HEK293 (cell line): ENCODE measurements around the gene EZH1.

Experiments
- GLI2 ChIP-seq: fragments of 450-650 bp; formaldehyde crosslinking; IDR thresholded peaks from 2 replicates; pipeline ENCODE4; 2017; ENCODE audit warnings: missing biosample characterization, missing genetic modification characterization, low read depth, borderline replicate concordance
- HOXD13 ChIP-seq: sonication (generic); formaldehyde crosslinking; IDR thresholded peaks from 2 replicates; pipeline ENCODE4 v1.8.0; 2022; ENCODE audit warnings: missing genetic modification reagents, borderline replicate concordance
- IKZF3 ChIP-seq: fragments of 450-650 bp; IDR thresholded peaks from 2 replicates; pipeline ENCODE4 v1.5.0; 2018; ENCODE audit warnings: missing biosample characterization, mild to moderate bottlenecking, missing genetic modification characterization, moderate library complexity
- KLF10 ChIP-seq: fragments of 450-650 bp; IDR thresholded peaks from 2 replicates; pipeline ENCODE4 v1.5.1; 2018; ENCODE audit warnings: missing biosample characterization, mild to moderate bottlenecking, missing genetic modification characterization
- PBX3 ChIP-seq: sonication (generic); formaldehyde crosslinking; IDR thresholded peaks from 2 replicates; pipeline ENCODE4 v1.8.1; 2022; ENCODE audit warnings: mild to moderate bottlenecking, moderate library complexity, missing genetic modification reagents
- PRDM4 ChIP-seq: fragments of 450-650 bp; formaldehyde crosslinking; IDR thresholded peaks from 2 replicates; pipeline ENCODE4 v1.5.1; 2017; ENCODE audit warnings: missing biosample characterization, missing genetic modification characterization
- RBAK ChIP-seq: fragments of 450-650 bp; formaldehyde crosslinking; IDR thresholded peaks from 2 replicates; pipeline ENCODE4 v1.5.1; 2016; ENCODE audit warnings: missing biosample characterization, missing genetic modification characterization
- REPIN1 ChIP-seq: fragments of 450-650 bp; formaldehyde crosslinking; IDR thresholded peaks from 2 replicates; pipeline ENCODE4 v1.5.1; 2017; ENCODE audit warnings: missing biosample characterization, missing genetic modification characterization, low read depth
- ZBTB26 ChIP-seq: fragments of 450-650 bp; formaldehyde crosslinking; optimal IDR thresholded peaks from 2 replicates; pipeline ENCODE3; 2016; ENCODE audit warnings: missing biosample characterization, mild to moderate bottlenecking, missing genetic modification characterization
- ZFP37 ChIP-seq: fragments of 450-650 bp; formaldehyde crosslinking; IDR thresholded peaks from 2 replicates; pipeline ENCODE4 v1.5.1; 2016; ENCODE audit warnings: missing biosample characterization, missing genetic modification characterization
- ZFP41 ChIP-seq: fragments of 450-650 bp; formaldehyde crosslinking; IDR thresholded peaks from 2 replicates; pipeline ENCODE4 v1.5.1; 2016; ENCODE audit warnings: missing biosample characterization, missing genetic modification characterization, borderline replicate concordance
- ZIC2 ChIP-seq: fragments of 450-650 bp; formaldehyde crosslinking; IDR thresholded peaks from 2 replicates; pipeline ENCODE4 v1.5.1; 2016; ENCODE audit warnings: missing biosample characterization, missing genetic modification characterization
- ZNF112 ChIP-seq: fragments of 450-650 bp; formaldehyde crosslinking; IDR thresholded peaks from 2 replicates; pipeline ENCODE4 v1.5.0; 2017; ENCODE audit warnings: missing biosample characterization, missing genetic modification characterization
- ZNF18 ChIP-seq: fragments of 450-650 bp; formaldehyde crosslinking; IDR thresholded peaks from 2 replicates; pipeline ENCODE4 v1.5.1; 2016; ENCODE audit warnings: missing biosample characterization, missing genetic modification characterization
- ZNF184 ChIP-seq: fragments of 450-650 bp; IDR thresholded peaks from 2 replicates; pipeline ENCODE4 v1.5.1; 2018; ENCODE audit warnings: missing biosample characterization, mild to moderate bottlenecking, missing genetic modification characterization
- ZNF366 ChIP-seq: fragments of 450-650 bp; formaldehyde crosslinking; conservative IDR thresholded peaks from 2 replicates; pipeline ENCODE4 v1.5.1; 2016; ENCODE audit warnings: missing biosample characterization, missing genetic modification characterization
- ZNF423 ChIP-seq: fragments of 450-650 bp; formaldehyde crosslinking; IDR thresholded peaks from 2 replicates; pipeline ENCODE4 v1.5.1; 2016; ENCODE audit warnings: missing biosample characterization, missing genetic modification characterization
- ZNF426 ChIP-seq: fragments of 450-650 bp; formaldehyde crosslinking; IDR thresholded peaks from 2 replicates; pipeline ENCODE4 v1.5.1; 2017; ENCODE audit warnings: missing biosample characterization, missing genetic modification characterization, mild to moderate bottlenecking, inconsistent platforms, moderate library complexity
- ZNF48 ChIP-seq: fragments of 450-650 bp; formaldehyde crosslinking; IDR thresholded peaks from 2 replicates; pipeline ENCODE4 v1.5.1; 2016; ENCODE audit warnings: missing biosample characterization, missing genetic modification characterization
- ZNF610 ChIP-seq: fragments of 450-650 bp; formaldehyde crosslinking; IDR thresholded peaks from 2 replicates; pipeline ENCODE4 v1.5.1; 2016; ENCODE audit warnings: missing biosample characterization, missing genetic modification characterization, borderline replicate concordance
- ZNF621 ChIP-seq: fragments of 450-650 bp; formaldehyde crosslinking; IDR thresholded peaks from 2 replicates; pipeline ENCODE4 v1.5.1; 2017; ENCODE audit warnings: missing biosample characterization, missing genetic modification characterization
- ZNF704 ChIP-seq: fragments of 450-650 bp; formaldehyde crosslinking; IDR thresholded peaks from 2 replicates; pipeline ENCODE4 v1.5.1; 2016; ENCODE audit warnings: missing biosample characterization, missing genetic modification characterization
- TF ChIP-seq, protein P1 (sequence below): fragments of 450-650 bp; formaldehyde crosslinking; IDR thresholded peaks from 2 replicates; pipeline ENCODE4 v1.5.1; 2017; ENCODE audit warnings: missing biosample characterization, missing genetic modification characterization
- TF ChIP-seq, protein P2 (sequence below): fragments of 450-650 bp; IDR thresholded peaks from 2 replicates; pipeline ENCODE4 v1.5.1; 2018; ENCODE audit warnings: missing biosample characterization, missing genetic modification characterization
- TF ChIP-seq, protein P3 (sequence below): fragments of 450-650 bp; formaldehyde crosslinking; IDR thresholded peaks from 2 replicates; pipeline ENCODE4 v1.5.1; 2016; ENCODE audit warnings: missing biosample characterization, missing genetic modification characterization, borderline replicate concordance

EZH1 gene

DNA sequence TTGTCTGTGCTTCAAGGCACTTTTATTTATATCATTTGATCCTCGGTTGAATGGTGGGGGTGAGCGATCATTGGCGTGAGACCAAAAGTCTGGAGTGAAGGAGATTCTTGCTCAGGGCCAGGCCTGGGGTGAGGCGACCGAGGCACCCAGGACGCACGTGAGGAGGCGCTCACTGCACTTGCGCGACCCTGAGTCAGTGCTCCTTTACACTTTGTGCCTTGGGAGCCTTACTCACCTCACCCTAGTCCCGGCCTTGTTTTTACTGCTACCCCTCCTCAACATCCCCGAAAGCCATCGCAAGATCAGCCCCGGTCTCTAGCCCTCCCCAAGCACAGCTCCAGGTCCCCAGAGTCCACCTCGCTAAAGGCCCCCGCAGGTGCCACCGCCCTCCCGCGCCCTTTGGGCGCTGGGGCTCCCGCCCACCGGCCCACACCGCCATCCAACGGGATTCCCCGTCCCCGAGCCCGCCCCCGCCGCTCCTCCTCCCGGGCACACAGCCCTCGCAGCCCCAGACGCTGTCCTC, 496 bp downstream of the EZH1 start (continued):
- no peak for TF ChIP-seq ZNF18
- no peak for TF ChIP-seq RBAK (tag by site-specific recombination)
- no peak for TF ChIP-seq ZFP41
- TF ChIP-seq ZIC2 (tag by site-specific recombination), result peak; percentile 16; the same call in 1 of the 2 replicates
- no peak for TF ChIP-seq GLI2
- TF ChIP-seq, protein P1, sequence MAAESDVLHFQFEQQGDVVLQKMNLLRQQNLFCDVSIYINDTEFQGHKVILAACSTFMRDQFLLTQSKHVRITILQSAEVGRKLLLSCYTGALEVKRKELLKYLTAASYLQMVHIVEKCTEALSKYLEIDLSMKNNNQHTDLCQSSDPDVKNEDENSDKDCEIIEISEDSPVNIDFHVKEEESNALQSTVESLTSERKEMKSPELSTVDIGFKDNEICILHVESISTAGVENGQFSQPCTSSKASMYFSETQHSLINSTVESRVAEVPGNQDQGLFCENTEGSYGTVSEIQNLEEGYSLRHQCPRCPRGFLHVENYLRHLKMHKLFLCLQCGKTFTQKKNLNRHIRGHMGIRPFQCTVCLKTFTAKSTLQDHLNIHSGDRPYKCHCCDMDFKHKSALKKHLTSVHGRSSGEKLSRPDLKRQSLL (tag by site-specific recombination), result no peak
- TF ChIP-seq IKZF3 (tag by site-specific recombination), result no peak
- TF ChIP-seq PBX3 (CRISPR knock-in tag), result no peak
- TF ChIP-seq, protein P2, sequence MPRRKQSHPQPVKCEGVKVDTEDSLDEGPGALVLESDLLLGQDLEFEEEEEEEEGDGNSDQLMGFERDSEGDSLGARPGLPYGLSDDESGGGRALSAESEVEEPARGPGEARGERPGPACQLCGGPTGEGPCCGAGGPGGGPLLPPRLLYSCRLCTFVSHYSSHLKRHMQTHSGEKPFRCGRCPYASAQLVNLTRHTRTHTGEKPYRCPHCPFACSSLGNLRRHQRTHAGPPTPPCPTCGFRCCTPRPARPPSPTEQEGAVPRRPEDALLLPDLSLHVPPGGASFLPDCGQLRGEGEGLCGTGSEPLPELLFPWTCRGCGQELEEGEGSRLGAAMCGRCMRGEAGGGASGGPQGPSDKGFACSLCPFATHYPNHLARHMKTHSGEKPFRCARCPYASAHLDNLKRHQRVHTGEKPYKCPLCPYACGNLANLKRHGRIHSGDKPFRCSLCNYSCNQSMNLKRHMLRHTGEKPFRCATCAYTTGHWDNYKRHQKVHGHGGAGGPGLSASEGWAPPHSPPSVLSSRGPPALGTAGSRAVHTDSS (tag by site-specific recombination), result no peak
- TF ChIP-seq ZNF423 (tag by site-specific recombination), result peak; percentile 97
- no peak for TF ChIP-seq ZNF112 (tag by site-specific recombination)
- TF ChIP-seq ZNF621 (tag by site-specific recombination), result no peak
- no peak for TF ChIP-seq HOXD13
- no peak for TF ChIP-seq ZNF48 (tag by site-specific recombination)
- 0 out of 2 replicates have a peak, but pooled peaks have one; percentile 23 for TF ChIP-seq ZFP37
- no peak for TF ChIP-seq PRDM4 (tag by site-specific recombination)
- TF ChIP-seq ZNF704 (tag by site-specific recombination), result no peak
- no peak for TF ChIP-seq ZNF366 (tag by site-specific recombination)
- no peak for TF ChIP-seq KLF10 (tag by site-specific recombination)
- TF ChIP-seq REPIN1, result no peak
- no peak for TF ChIP-seq ZNF426 (tag by site-specific recombination)
- TF ChIP-seq ZNF610, result 0 out of 2 replicates have a peak, but pooled peaks have one; percentile 12
- TF ChIP-seq ZBTB26 (tag by site-specific recombination), result no peak
- TF ChIP-seq, protein P3, sequence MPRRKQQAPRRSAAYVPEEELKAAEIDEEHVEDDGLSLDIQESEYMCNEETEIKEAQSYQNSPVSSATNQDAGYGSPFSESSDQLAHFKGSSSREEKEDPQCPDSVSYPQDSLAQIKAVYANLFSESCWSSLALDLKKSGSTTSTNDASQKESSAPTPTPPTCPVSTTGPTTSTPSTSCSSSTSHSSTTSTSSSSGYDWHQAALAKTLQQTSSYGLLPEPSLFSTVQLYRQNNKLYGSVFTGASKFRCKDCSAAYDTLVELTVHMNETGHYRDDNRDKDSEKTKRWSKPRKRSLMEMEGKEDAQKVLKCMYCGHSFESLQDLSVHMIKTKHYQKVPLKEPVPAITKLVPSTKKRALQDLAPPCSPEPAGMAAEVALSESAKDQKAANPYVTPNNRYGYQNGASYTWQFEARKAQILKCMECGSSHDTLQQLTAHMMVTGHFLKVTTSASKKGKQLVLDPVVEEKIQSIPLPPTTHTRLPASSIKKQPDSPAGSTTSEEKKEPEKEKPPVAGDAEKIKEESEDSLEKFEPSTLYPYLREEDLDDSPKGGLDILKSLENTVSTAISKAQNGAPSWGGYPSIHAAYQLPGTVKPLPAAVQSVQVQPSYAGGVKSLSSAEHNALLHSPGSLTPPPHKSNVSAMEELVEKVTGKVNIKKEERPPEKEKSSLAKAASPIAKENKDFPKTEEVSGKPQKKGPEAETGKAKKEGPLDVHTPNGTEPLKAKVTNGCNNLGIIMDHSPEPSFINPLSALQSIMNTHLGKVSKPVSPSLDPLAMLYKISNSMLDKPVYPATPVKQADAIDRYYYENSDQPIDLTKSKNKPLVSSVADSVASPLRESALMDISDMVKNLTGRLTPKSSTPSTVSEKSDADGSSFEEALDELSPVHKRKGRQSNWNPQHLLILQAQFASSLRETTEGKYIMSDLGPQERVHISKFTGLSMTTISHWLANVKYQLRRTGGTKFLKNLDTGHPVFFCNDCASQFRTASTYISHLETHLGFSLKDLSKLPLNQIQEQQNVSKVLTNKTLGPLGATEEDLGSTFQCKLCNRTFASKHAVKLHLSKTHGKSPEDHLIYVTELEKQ, result no peak
- TF ChIP-seq ZNF184 (tag by site-specific recombination), result no peak
